ENCODE results near the gene STXBP1.

Gene STXBP1

DNA sequence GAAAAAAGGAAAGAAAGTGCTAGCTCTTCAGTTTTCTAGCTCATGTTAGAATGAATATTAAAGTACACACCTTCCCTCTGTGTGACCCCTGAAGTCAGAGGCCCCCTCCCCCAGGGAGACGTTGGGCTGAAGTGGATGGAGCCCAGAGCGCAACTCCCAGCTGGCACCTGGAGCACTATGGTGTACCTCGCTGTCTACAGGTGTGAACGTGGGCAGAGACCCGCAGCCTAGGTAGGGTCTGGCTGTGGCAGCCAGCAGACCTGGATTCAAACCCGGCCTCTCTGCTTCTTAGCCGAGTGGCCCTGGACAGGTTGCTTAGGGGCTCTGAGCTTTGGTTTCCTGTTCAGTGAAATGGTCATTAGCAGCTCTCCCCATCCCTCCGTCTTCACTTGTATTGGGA is 116.7 kb downstream of the STXBP1 start:
- H3K27me3 ChIP-seq (ENCODE audit: low read depth, low read length): no peaks in the 10 kb centered on the region
- no peak overlapping the region for H3K9ac ChIP-seq (ENCODE audit: low read length)
- TF ChIP-seq, protein P1, sequence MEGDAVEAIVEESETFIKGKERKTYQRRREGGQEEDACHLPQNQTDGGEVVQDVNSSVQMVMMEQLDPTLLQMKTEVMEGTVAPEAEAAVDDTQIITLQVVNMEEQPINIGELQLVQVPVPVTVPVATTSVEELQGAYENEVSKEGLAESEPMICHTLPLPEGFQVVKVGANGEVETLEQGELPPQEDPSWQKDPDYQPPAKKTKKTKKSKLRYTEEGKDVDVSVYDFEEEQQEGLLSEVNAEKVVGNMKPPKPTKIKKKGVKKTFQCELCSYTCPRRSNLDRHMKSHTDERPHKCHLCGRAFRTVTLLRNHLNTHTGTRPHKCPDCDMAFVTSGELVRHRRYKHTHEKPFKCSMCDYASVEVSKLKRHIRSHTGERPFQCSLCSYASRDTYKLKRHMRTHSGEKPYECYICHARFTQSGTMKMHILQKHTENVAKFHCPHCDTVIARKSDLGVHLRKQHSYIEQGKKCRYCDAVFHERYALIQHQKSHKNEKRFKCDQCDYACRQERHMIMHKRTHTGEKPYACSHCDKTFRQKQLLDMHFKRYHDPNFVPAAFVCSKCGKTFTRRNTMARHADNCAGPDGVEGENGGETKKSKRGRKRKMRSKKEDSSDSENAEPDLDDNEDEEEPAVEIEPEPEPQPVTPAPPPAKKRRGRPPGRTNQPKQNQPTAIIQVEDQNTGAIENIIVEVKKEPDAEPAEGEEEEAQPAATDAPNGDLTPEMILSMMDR (IDR thresholded peaks at IDR 0.05; ENCODE audit: low read depth, low read length): no peak
- no peak for TF ChIP-seq EZH2phosphoT487 (IDR thresholded peaks at IDR 0.05; ENCODE audit: low read depth)

DNA sequence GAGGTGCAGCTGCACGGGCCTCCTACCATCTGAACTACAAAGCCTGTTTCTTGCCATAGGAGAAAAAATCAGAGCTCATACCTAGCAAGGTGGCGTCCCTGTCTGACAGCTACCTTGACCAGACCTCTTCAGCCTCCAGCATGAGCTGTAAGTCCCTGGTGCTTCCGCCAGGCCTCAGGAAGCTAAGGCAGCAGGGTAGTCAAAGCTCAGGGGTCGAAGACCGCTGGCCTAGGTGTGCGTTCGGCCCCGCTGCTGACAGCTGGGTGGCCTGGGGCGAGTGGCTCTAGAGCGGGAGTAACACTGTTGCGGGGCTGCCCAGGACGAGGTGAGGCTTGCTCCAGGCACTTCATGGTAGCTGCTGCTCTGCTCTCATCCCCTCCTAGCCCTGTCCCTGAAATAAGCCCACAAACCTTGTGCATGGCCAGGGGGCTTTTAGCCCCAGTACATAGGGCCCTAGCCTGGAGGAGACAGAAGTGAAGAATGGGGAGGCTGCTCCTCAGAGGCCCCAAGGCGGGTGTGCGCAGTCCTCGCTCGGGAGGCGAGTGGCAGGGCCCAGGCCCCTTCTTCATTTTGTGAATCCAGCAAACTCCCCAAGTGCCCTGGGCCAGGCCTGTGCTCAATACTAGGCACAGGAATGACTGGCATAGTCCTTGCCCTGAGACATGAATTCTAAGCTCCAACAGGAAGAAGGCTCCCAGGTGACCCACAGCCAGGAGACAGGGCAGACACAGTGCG is 117.6 kb downstream of the STXBP1 start:
- no peaks in the 10 kb centered on the region for H3K79me2 ChIP-seq (ENCODE audit: low read length)
- no peak overlapping the region for H3K27ac ChIP-seq (ENCODE audit: low read length)
- H3K4me1 ChIP-seq (ENCODE audit: low read length): peaks cover 9% of the 10 kb centered on the region
- no peak overlapping the region for H3K4me3 ChIP-seq (ENCODE audit: low read length)
- no peak overlapping the region for H2AFZ ChIP-seq (ENCODE audit: low read depth, low read length)
- TF ChIP-seq EZH2phosphoT487 (IDR thresholded peaks at IDR 0.05; ENCODE audit: low read depth): no peak
- TF ChIP-seq, protein P1 (IDR thresholded peaks at IDR 0.05; ENCODE audit: low read depth, low read length): no peak
- no peaks in the 10 kb centered on the region for H3K9me3 ChIP-seq (ENCODE audit: insufficient read depth, low read length)
- no peak overlapping the region for H3K9ac ChIP-seq (ENCODE audit: low read length)
- H4K20me1 ChIP-seq (ENCODE audit: insufficient read depth, low read length): no peaks in the 10 kb centered on the region
- H3K36me3 ChIP-seq (replicated peaks; ENCODE audit: low read depth, low read length): no peaks in the 10 kb centered on the region
- no peaks in the 10 kb centered on the region for H3K27me3 ChIP-seq (ENCODE audit: low read depth, low read length)
- no peak overlapping the region for H3K4me2 ChIP-seq (ENCODE audit: low read length)

More for the DNA sequence above, 116.7 kb downstream of the STXBP1 start:
- Histone ChIP-seq H3K36me3 (replicated peaks; ENCODE audit: low read depth, low read length) (no peaks in the 10 kb centered on the region), H3K9me3 (ENCODE audit: insufficient read depth, low read length) (no peaks in the 10 kb centered on the region), H3K4me2 (ENCODE audit: low read length) (no peak overlapping the region), H4K20me1 (ENCODE audit: insufficient read depth, low read length) (no peaks in the 10 kb centered on the region), H3K4me3 (ENCODE audit: low read length) (no peak overlapping the region), H3K27ac (ENCODE audit: low read length) (no peak overlapping the region), H2AFZ (ENCODE audit: low read depth, low read length) (no peak overlapping the region), H3K79me2 (ENCODE audit: low read length) (no peaks in the 10 kb centered on the region), H3K4me1 (ENCODE audit: low read length) (peaks cover 1% of the 10 kb centered on the region; the same call in 1 of the 2 replicates)

DNA sequence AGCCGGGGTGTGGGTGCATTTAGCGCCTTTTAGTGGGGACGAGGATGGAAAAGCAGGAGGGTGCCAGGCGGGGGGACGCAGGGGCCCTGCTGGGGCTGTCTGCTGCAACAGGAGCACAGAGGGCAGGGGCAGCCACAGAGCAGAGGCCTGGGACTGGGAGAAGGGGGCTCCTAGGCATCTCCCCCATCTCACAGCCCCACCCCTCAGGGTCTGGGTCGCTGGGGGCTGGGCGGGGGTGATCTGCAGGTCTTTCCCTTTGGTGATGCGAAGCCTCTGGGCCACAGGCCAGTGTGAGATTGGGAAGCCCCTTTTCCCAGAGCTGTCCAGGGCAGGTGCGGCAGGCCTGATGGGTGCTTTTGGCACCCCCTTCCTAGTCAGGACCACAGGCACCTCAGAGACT is 118.2 kb downstream of the STXBP1 start:
- Histone ChIP-seq H3K36me3 (replicated peaks; ENCODE audit: low read depth, low read length) (no peaks in the 10 kb centered on the region), H3K9ac (ENCODE audit: low read length) (no peak overlapping the region), H3K4me1 (ENCODE audit: low read length) (peaks cover 9% of the 10 kb centered on the region), H3K79me2 (ENCODE audit: low read length) (no peaks in the 10 kb centered on the region), H2AFZ (ENCODE audit: low read depth, low read length) (no peak overlapping the region), H3K4me2 (ENCODE audit: low read length) (no peak overlapping the region), H3K4me3 (ENCODE audit: low read length) (no peak overlapping the region), H4K20me1 (ENCODE audit: insufficient read depth, low read length) (no peaks in the 10 kb centered on the region), H3K27me3 (ENCODE audit: low read depth, low read length) (no peaks in the 10 kb centered on the region), H3K9me3 (ENCODE audit: insufficient read depth, low read length) (no peaks in the 10 kb centered on the region), H3K27ac (ENCODE audit: low read length) (no peak overlapping the region)
- TF ChIP-seq, protein P1 (IDR thresholded peaks at IDR 0.05; ENCODE audit: low read depth, low read length): no peak
- no peak for TF ChIP-seq EZH2phosphoT487 (IDR thresholded peaks at IDR 0.05; ENCODE audit: low read depth)

DNA sequence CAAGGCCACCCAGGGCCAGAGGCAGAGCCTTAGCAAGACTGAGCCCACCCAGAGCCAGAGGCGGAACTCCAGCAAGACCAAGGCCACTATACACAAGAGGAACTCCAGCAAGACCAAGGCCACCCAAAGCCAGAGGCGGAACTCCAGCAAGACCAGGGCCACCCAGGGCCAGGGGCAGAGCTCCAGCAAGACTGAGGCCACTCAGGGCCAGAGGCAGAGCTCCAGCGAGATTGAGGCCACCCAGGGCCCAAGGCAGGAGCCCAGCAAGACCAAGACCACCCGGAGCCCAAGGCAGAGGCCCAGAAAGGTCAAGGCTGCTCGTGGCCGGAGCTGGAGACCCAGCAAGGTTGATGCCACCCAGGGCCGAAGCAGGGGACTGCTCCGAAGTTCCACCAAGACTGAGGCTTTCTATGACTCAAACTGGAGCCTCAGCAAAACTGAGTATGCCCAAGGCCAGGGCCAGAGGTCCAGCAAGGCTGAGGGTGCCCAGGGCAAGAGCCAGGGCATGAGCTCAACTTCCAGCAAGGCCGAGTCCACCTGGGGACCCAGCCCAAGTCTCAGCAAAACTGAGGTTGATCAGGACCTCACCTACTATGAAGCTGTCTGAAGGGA is 118.8 kb downstream of the STXBP1 start:
- Histone ChIP-seq H3K79me2 (ENCODE audit: low read length) (no peaks in the 10 kb centered on the region), H3K27ac (ENCODE audit: low read length) (no peak overlapping the region), H3K9me3 (ENCODE audit: insufficient read depth, low read length) (no peaks in the 10 kb centered on the region), H3K4me1 (ENCODE audit: low read length) (peaks cover 13% of the 10 kb centered on the region), H2AFZ (ENCODE audit: low read depth, low read length) (no peak overlapping the region), H3K4me3 (ENCODE audit: low read length) (no peak overlapping the region), H3K36me3 (replicated peaks; ENCODE audit: low read depth, low read length) (no peaks in the 10 kb centered on the region), H3K4me2 (ENCODE audit: low read length) (no peak overlapping the region), H3K9ac (ENCODE audit: low read length) (no peak overlapping the region), H4K20me1 (ENCODE audit: insufficient read depth, low read length) (no peaks in the 10 kb centered on the region), H3K27me3 (ENCODE audit: low read depth, low read length) (no peaks in the 10 kb centered on the region)
- TF ChIP-seq, protein P1 (IDR thresholded peaks at IDR 0.05; ENCODE audit: low read depth, low read length): no peak
- TF ChIP-seq EZH2phosphoT487 (IDR thresholded peaks at IDR 0.05; ENCODE audit: low read depth): no peak
